NCI-H1417 treated with DMSO at 0.1 percent for 48 hours (cell line): ENCODE results near the gene NTHL1.

Experiments
- DNase-seq: peaks from one replicate; lab custom pipeline; 2025; lab: John Stamatoyannopoulos, UW

NTHL1 gene

GRCh38 chr16:1991948-1992703 is 55.5 kb downstream of the NTHL1 start:
- DNase-seq = no peak

- no peak for DNase-seq
Observed at GRCh38 chr16:1991588-1991947, 56.1 kb downstream of the NTHL1 start.

GRCh38 chr16:1991135-1991551 is 56.5 kb downstream of the NTHL1 start:
- DNase-seq = no peak

GRCh38 chr16:1990351-1991134 is 57.1 kb downstream of the NTHL1 start:
- DNase-seq = no peak

- no peak for DNase-seq
Observed at GRCh38 chr16:1990101-1990350, 57.6 kb downstream of the NTHL1 start.
